Spleen (tissue), 7 donors: Measurements from ENCODE around the gene SETX.

Experiments
- CTCF ChIP-seq, 11 experiments: fragments of 200-600 bp in 7 of 11; fragments of 450-650 bp in 4 of 11; sonication (generic) in 4 of 11; IDR thresholded peaks in 8 of 11; conservative IDR thresholded peaks in 3 of 11; 1 replicate in 7 of 11; 2 replicates in 4 of 11; pipeline versions ENCODE4 v1.4.0 to v1.8.0; 2016 to 2021; ENCODE audit warnings: antibody characterized with exemption in 11 of 11, inconsistent platforms in 4 of 11, mild to moderate bottlenecking in 1 of 11
- POLR2A ChIP-seq, 3 donors: fragments of 450-650 bp; IDR thresholded peaks; one replicate each; pipeline ENCODE4 v1.5.1; 2017; ENCODE audit warnings: antibody characterized with exemption in 3 of 3, mild to moderate bottlenecking in 1 of 3
- POLR2AphosphoS5 ChIP-seq, 3 donors: sonication (generic); formaldehyde crosslinking; IDR thresholded peaks; one replicate each; pipeline ENCODE4 v1.5.1; 2017; ENCODE audit warnings: antibody characterized with exemption in 3 of 3
- donor health status: DM: no; HTN: no; CAD: no; lungs with moderate emphysema.
- donor health status: DM: no; HTN: no; CAD: no.
- donor health status: DM: no; HTN: no; CAD: no.

GRCh38 chr9:132221941-132222340, 132.8 kb downstream of the SETX start:
- TF ChIP-seq CTCF (IDR thresholded peaks at IDR 0.05 in 8 of 11, conservative IDR thresholded peaks at IDR 0.05 in 3 of 11) (no peak), POLR2A (IDR thresholded peaks at IDR 0.05) (no peak), POLR2AphosphoS5 (IDR thresholded peaks at IDR 0.05) (no peak)
